H1 (cell line): ENCODE data around the gene TTC34. TPM values are rescaled to one million over a fixed set of nuclear protein-coding genes. Genes with fewer than 3 reads are reported as not detected.

Source experiments
- PHF8 ChIP-seq: fragments of 200-600 bp; sonication (generic); conservative IDR thresholded peaks from 2 replicates; pipeline ENCODE4 v1.7.1; 2012; ENCODE audit warnings: low read depth, mild to moderate bottlenecking, inconsistent platforms, low read length, moderate library complexity
- polyA plus RNA-seq, 7 experiments: library from polyadenylated mRNA; depleted of rRNA in 3 of 7; stranded (reverse) in 5 of 7; unstranded in 2 of 7; fragments of >200 nt in 5 of 7; fragments of 200-250 nt in 2 of 7; gene quantifications; 1 replicate in 5 of 7; 2 replicates in 1 of 7; 4 replicates in 1 of 7; pipeline versions ENCODE4 v1.2.1 to v1.2.3, GENCODE V29; 2011 to 2013; ENCODE audit warnings: missing spikeins in 2 of 7, mixed read lengths in 2 of 7
- total RNA-seq: library from RNA; stranded (reverse); fragmentation: NEBNext Ultra II Directional; extraction: Animal tissue kit (Norgen Biotek cat#: 25700); gene quantifications from 2 replicates; pipeline ENCODE4 v1.2.1, GENCODE V29; 2021

Gene TTC34
- total and polyA plus RNA-seq, 2 of the 8 experiments (the other 6 are each of a cell fraction or from before 2014, with no cell fraction given), result 0.23 to 0.50 TPM

- TF ChIP-seq PHF8, result no peak
- TF ChIP-seq, all 59 proteins: peak for 0
Measured at GRCh38 chr1:2797741-2798016, 3.8 kb downstream of the TTC34 start (continued).
